Neural progenitor cell (in vitro differentiated cells): ENCODE data around the gene YKT6.

ENCODE experiments used
- CTCF ChIP-seq: fragments of 200-600 bp; sonication (generic); IDR thresholded peaks from 2 replicates; pipeline ENCODE4 v1.5.1; 2017; ENCODE audit warnings: antibody characterized with exemption, mild to moderate bottlenecking
- EZH2 ChIP-seq: fragments of 200-600 bp; sonication (generic); IDR thresholded peaks from 2 replicates; pipeline ENCODE4 v1.6.1; 2017; ENCODE audit warnings: antibody characterized with exemption, mild to moderate bottlenecking, moderate library complexity
- EZH2phosphoT487 ChIP-seq: fragments of 200-600 bp; sonication (generic); IDR thresholded peaks from 2 replicates; pipeline ENCODE4 v1.6.1; 2017; ENCODE audit warnings: antibody characterized with exemption

GRCh38 chr7:44189993-44190872, 10.5 kb upstream of the YKT6 start:
- no peak for TF ChIP-seq CTCF
- TF ChIP-seq EZH2, result no peak
- no peak for TF ChIP-seq EZH2phosphoT487
